H1 (cell line): ENCODE measurements around the gene ASB13. TPM values are rescaled to one million over a fixed set of nuclear protein-coding genes. Genes with fewer than 3 reads are reported as not detected.

Experiments used
- BRCA1 ChIP-seq: IDR thresholded peaks from 2 replicates; pipeline ENCODE4 v1.6.1; 2012; ENCODE audit warnings: low read depth, low read length, improper control_type of control experiment
- EP300 ChIP-seq, 2 experiments: IDR thresholded peaks; 1 replicate in 1 of 2; 2 replicates in 1 of 2; pipeline ENCODE4 v1.6.1; 2011 to 2012; ENCODE audit warnings: low read depth in 2 of 2, low read length in 2 of 2, mild to moderate bottlenecking in 2 of 2, borderline replicate concordance in 1 of 2, inconsistent platforms in 1 of 2, moderate library complexity in 1 of 2
- SP2 ChIP-seq: IDR thresholded peaks from 2 replicates; pipeline ENCODE4 v1.6.1; 2012; ENCODE audit warnings: mild to moderate bottlenecking, low read length, inconsistent platforms
- ZNF274 ChIP-seq: IDR thresholded peaks from 2 replicates; pipeline ENCODE4 v1.7.0; 2012; ENCODE audit warnings: low read length, borderline replicate concordance; ENCODE audit errors: extremely low read depth
- polyA plus RNA-seq, 7 experiments: library from polyadenylated mRNA; depleted of rRNA in 3 of 7; stranded (reverse) in 5 of 7; unstranded in 2 of 7; fragments of >200 nt in 5 of 7; fragments of 200-250 nt in 2 of 7; gene quantifications; 1 replicate in 5 of 7; 2 replicates in 1 of 7; 4 replicates in 1 of 7; pipeline versions ENCODE4 v1.2.1 to v1.2.3, GENCODE V29; 2011 to 2013; ENCODE audit warnings: missing spikeins in 2 of 7, mixed read lengths in 2 of 7
- total RNA-seq: library from RNA; stranded (reverse); fragmentation: NEBNext Ultra II Directional; extraction: Animal tissue kit (Norgen Biotek cat#: 25700); gene quantifications from 2 replicates; pipeline ENCODE4 v1.2.1, GENCODE V29; 2021

Gene ASB13
- total and polyA plus RNA-seq, 2 of the 8 experiments (the other 6 are each of a cell fraction or from before 2014, with no cell fraction given), result 12.3 to 20.2 TPM

GRCh38 chr10:5603091-5603847 is 63.1 kb downstream of the ASB13 start (continued):
- no peak for TF ChIP-seq SP2
- no peak for TF ChIP-seq EP300 (IDR thresholded peaks at IDR 0.05; ENCODE audit: borderline replicate concordance in 1 of 2, low read depth in 2 of 2, low read length in 2 of 2)
- no peak for TF ChIP-seq BRCA1
- no peak for TF ChIP-seq ZNF274
